Activated naive CD4-positive, alpha-beta T cell treated with anti-CD3 and anti-CD28 coated beads, Interleukin-2, amount 10 ng/mL, durations not matched to agents 5 hours and 36 hours (primary cell): ENCODE results near the gene ADAMTS3. TPM values are rescaled to one million over a fixed set of nuclear protein-coding genes. Genes with fewer than 3 reads are reported as not detected.

ENCODE experiments used
- total RNA-seq, 2 experiments: library from RNA; stranded (reverse); gene quantifications; one replicate each; pipeline ENCODE4 v1.2.3, GENCODE V29; 2021

ADAMTS3 gene
- not detected for total RNA-seq

GRCh38 chr4:72568959-72569718 lies at the start of gene ADAMTS3:
ADAMTS3 (minus strand) TSS chr4:72569221; CDS start chr4:72568762, 459 bp downstream.

